Right atrium auricular region (tissue), 2 donors: ENCODE measurements around the gene PIK3AP1. TPM values are rescaled to one million over a fixed set of nuclear protein-coding genes. Genes with fewer than 3 reads are reported as not detected.

Experiments
- DNase-seq: peaks from one replicate; pipeline ENCODE4 v3.0.0-alpha.2; 2019; ENCODE audit warnings: low spot score
- H3K27ac ChIP-seq, 2 donors: fragments of 200-600 bp; sonication (generic); 1 replicate in 1 of 2; 2 replicates in 1 of 2; pipeline ENCODE4 v1.5.1; 2016 to 2019
- H3K27me3 ChIP-seq, 2 donors: fragments of 200-600 bp; sonication (generic); one replicate each; pipeline versions ENCODE4 v1.5.1 to v1.6.0; 2017 to 2019
- H3K36me3 ChIP-seq: fragments of 200-600 bp; sonication (generic); one replicate; pipeline ENCODE4 v1.5.1; 2016
- H3K4me1 ChIP-seq, 2 donors: fragments of 200-600 bp; sonication (generic); one replicate each; pipeline versions ENCODE4 v1.5.1 to v1.6.0; 2017 to 2019
- H3K4me3 ChIP-seq, 2 donors: fragments of 200-600 bp; sonication (generic); 1 replicate in 1 of 2; 2 replicates in 1 of 2; pipeline ENCODE4 v1.5.1; 2017 to 2019; ENCODE audit warnings: mild to moderate bottlenecking in 1 of 2, moderate library complexity in 1 of 2
- H3K9me3 ChIP-seq, 2 donors: fragments of 200-600 bp; sonication (generic); one replicate each; pipeline ENCODE4 v1.5.1; 2019
- total RNA-seq, 2 donors: library from RNA; depleted of rRNA; stranded (reverse); fragments of >200 nt; gene quantifications; one replicate each; pipeline ENCODE4 v1.1.0, GENCODE V29; 2016
- TF ChIP-seq, protein P1 (sequence below), 2 donors: fragments of 200-600 bp; sonication (generic); IDR thresholded peaks; one replicate each; pipeline ENCODE4 v1.5.1; 2019; ENCODE audit warnings: antibody characterized with exemption in 2 of 2

Gene PIK3AP1
- total RNA-seq, 2 donors from 2014 or later = 3.1 to 11.2 TPM

DNA sequence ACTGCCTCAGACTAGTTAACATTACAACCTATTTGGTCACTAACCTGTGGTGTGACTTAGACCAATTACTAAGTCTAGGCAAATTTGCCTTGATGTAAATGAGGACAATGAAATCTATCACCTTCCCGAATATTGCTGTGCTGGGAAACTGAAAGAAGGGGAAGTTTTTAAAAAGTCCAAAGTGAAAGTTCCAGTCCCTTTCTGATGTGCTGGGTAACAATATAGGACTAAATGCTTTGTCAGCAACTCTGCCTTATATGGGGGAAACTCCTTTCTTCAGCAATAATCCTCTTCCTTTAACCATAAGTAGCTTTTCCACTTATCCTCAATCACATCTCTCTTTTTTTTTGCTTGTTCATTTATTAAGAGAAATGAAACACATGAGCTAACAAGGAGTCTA is 3.9 kb downstream of the PIK3AP1 start:
- TF ChIP-seq, protein P1, sequence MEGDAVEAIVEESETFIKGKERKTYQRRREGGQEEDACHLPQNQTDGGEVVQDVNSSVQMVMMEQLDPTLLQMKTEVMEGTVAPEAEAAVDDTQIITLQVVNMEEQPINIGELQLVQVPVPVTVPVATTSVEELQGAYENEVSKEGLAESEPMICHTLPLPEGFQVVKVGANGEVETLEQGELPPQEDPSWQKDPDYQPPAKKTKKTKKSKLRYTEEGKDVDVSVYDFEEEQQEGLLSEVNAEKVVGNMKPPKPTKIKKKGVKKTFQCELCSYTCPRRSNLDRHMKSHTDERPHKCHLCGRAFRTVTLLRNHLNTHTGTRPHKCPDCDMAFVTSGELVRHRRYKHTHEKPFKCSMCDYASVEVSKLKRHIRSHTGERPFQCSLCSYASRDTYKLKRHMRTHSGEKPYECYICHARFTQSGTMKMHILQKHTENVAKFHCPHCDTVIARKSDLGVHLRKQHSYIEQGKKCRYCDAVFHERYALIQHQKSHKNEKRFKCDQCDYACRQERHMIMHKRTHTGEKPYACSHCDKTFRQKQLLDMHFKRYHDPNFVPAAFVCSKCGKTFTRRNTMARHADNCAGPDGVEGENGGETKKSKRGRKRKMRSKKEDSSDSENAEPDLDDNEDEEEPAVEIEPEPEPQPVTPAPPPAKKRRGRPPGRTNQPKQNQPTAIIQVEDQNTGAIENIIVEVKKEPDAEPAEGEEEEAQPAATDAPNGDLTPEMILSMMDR (IDR thresholded peaks at IDR 0.05) = no peak
- H3K27me3 ChIP-seq = no peaks in the 10 kb centered on the region
- H3K4me1 ChIP-seq = peaks cover 0 to 15% of the 10 kb centered on the region in 2 donors
- H3K36me3 ChIP-seq = no peaks in the 10 kb centered on the region
- DNase-seq = no peak
- H3K4me3 ChIP-seq = no peak overlapping the region
- H3K9me3 ChIP-seq = no peaks in the 10 kb centered on the region
- no peak overlapping the region for H3K27ac ChIP-seq

DNA sequence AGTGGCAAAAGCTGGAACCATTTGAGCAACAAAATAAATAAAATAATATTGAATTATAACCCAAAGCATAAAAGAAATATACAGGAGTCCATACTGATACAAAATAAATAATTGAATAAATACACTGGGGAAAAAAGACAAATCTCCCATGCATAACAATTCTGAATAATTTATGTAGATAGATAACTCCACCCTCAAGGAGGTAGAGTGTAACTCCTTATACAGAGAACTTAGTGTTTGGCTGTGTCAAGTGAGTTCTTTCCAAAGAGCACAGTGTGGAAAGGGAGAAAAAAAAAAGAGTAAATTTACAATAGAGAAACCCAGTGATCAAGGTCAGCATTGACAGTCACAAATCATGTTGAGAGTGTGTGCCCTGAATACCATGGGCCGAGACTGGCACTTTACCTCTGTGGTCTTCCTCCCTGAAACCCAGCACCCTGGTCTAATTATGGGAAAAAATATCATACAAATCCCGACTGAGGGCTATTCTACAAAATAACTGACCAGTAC is 5.5 kb downstream of the PIK3AP1 start:
- H3K4me1 ChIP-seq = peaks cover 0 to under 1% of the 10 kb centered on the region in 2 donors

DNA sequence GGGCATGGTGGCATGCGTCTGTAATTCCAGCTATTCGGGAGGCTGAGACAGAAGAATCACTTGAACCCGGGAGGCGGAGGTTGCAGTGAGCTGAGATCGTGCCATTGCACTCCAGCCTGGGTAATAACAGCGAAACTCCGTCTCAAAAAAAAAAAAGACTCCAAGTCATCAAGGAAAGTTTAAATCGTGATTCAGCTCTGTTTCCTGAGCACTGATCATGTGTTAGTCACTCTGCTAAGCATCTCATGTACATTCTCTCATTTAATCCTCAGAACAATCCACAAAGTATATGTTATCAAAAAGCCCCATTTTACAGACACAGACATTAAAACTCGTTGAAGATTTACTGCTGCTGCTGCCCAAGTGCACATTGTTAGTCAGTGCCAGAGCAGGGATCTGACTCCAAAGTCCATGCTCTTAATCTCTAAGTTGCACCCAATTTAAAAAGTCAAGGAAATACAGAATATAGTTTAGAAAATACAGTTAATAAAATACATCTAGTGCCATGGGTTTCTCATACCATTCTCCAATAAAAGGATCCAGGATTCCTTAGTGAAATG is 6.2 kb downstream of the PIK3AP1 start:
- H3K27ac ChIP-seq = no peak overlapping the region
- no peak for DNase-seq
- no peaks in the 10 kb centered on the region for H3K4me1 ChIP-seq
- H3K9me3 ChIP-seq = no peaks in the 10 kb centered on the region
- TF ChIP-seq, protein P1 (IDR thresholded peaks at IDR 0.05) = no peak
- no peak overlapping the region for H3K4me3 ChIP-seq
- no peaks in the 10 kb centered on the region for H3K27me3 ChIP-seq
- H3K36me3 ChIP-seq = no peaks in the 10 kb centered on the region

More for the DNA sequence above, 5.5 kb downstream of the PIK3AP1 start:
- no peak for DNase-seq
- no peak overlapping the region for H3K4me3 ChIP-seq
- TF ChIP-seq, protein P1 (IDR thresholded peaks at IDR 0.05) = no peak
- no peaks in the 10 kb centered on the region for H3K9me3 ChIP-seq
- H3K27ac ChIP-seq = no peak overlapping the region
- no peaks in the 10 kb centered on the region for H3K27me3 ChIP-seq
- H3K36me3 ChIP-seq = no peaks in the 10 kb centered on the region

DNA sequence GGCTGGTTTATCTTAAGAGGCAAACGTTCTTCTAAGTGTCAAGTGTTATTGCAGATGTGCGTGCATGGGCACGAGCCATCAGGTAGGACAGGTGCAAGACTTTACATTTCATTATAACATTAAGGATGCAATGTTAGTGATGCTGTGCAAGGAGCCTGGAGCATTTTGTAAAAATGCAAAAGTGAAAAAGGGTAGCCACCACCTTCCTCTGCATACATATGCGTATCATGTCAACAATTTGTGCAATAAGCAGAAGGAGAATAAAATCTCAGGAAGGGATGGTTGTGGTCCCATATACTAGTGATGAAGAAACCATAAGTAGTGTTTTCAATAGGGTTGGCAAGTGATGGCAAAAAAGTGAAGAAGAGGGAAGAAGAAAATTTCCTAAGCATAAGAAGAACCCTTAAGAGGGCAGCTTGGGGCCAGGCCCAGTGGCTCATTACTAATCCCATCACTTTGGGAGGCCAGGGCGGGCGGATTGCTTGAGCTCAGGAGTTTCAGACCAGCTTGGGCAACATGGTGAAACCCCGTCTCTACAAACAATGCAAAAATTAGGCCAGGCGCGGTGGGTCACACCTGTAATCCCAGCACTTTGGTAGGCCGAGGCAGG is 7.5 kb downstream of the PIK3AP1 start:
- DNase-seq = no peak
- H3K9me3 ChIP-seq = no peaks in the 10 kb centered on the region
- H3K36me3 ChIP-seq = no peaks in the 10 kb centered on the region
- H3K27ac ChIP-seq = no peak overlapping the region
- H3K4me1 ChIP-seq = no peaks in the 10 kb centered on the region
- no peaks in the 10 kb centered on the region for H3K27me3 ChIP-seq
- H3K4me3 ChIP-seq = no peak overlapping the region
- TF ChIP-seq, protein P1 (IDR thresholded peaks at IDR 0.05) = no peak

DNA sequence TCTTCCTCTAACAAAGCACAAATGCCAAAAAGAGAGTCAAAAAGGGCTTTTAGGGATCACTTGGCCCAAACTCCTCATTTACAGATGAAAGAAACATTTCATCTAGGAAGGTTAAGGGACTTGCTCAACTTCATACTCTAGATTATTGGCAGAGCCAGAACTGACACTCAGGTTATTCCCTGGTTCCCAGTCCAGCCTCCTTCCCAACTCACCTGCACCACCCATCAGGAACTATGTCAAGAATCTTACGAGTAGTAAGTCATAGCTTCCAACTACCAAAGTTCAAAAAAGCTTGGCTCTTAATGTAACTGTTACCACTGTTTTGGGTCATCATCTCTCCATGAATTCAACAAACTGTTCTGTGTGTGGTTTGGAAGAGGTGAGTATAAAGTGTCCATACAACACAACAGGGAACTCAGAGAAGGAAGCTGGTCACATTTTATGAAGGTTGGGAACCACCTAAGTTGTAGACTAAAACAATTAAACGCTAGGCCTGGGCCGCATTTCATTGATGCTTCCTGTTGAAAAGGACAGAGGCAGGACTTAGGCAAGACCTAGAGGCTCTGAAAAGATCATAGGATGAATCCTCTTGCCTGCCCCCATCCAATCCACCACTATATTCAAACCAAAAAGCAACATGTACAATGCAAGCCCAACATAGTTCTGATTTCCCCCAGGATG is 9.1 kb downstream of the PIK3AP1 start:
- H3K27me3 ChIP-seq = no peaks in the 10 kb centered on the region
- TF ChIP-seq, protein P1 (IDR thresholded peaks at IDR 0.05) = no peak
- no peaks in the 10 kb centered on the region for H3K9me3 ChIP-seq
- DNase-seq = no peak
- H3K27ac ChIP-seq = no peak overlapping the region
- no peaks in the 10 kb centered on the region for H3K4me1 ChIP-seq
- H3K36me3 ChIP-seq = no peaks in the 10 kb centered on the region
- no peak overlapping the region for H3K4me3 ChIP-seq
